GM12891 (cell line): ENCODE results near the gene PTPRN2.

Experiments
- PAX5 ChIP-seq: IDR thresholded peaks from 2 replicates; pipeline ENCODE4 v1.6.1; 2011; ENCODE audit warnings: low read length, moderate library complexity, mild to moderate bottlenecking; ENCODE audit not compliant: insufficient read depth, severe bottlenecking
- POLR2A ChIP-seq: IDR thresholded peaks from 2 replicates; pipeline ENCODE4 v1.6.1; 2011; ENCODE audit warnings: low read depth, low read length, control low read depth
- POLR2AphosphoS5 ChIP-seq: IDR thresholded peaks from 2 replicates; pipeline ENCODE4 v1.6.1; 2011; ENCODE audit warnings: low read depth, low read length, control low read depth
- POU2F2 ChIP-seq: IDR thresholded peaks from 2 replicates; pipeline ENCODE4 v1.6.1; 2011; ENCODE audit warnings: low read depth, mild to moderate bottlenecking, control low read depth, low read length, moderate library complexity
- SPI1 ChIP-seq: IDR thresholded peaks from 2 replicates; pipeline ENCODE4 v1.6.1; 2011; ENCODE audit warnings: low read depth, low read length, control low read depth
- TAF1 ChIP-seq: IDR thresholded peaks from 2 replicates; pipeline ENCODE4 v1.6.1; 2011; ENCODE audit warnings: low read depth, low read length, control low read depth

DNA sequence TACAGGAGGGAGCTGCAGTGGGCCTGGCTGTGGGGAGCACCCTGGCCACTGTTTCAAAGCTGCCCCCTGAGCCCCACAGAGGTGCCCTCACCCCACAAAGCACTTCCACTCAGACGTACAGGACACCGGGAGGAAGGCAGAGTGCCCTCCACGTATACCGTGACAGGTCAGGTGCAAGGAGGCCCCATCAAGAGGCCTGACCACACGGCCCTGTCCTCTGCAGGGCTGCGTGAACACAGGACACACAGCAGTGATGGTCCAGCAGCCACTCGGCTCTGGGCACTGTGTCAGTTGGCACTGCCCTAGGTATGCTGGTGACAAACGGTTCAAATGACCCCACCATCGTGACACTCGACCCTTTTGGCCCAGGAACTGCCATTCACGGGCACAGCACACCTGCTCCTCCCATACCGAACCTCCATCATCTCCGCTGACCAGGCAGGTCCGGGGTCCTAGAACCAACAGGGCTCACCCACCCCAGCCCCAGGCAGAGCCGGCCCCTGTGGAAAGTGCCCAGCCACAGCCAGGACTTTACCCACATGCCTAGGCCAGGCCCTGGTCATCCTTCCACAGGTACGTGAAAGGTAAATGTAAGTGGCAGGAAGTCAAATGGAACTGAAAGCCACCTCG is 560.9 kb downstream of the PTPRN2 start:
- TF ChIP-seq SPI1: no peak
- TF ChIP-seq POLR2A: no peak
- no peak for TF ChIP-seq POLR2AphosphoS5
- TF ChIP-seq TAF1: no peak
- TF ChIP-seq POU2F2: no peak
- TF ChIP-seq PAX5: no peak
